ENCODE data around the gene PELI2. TPM values are rescaled to one million over a fixed set of nuclear protein-coding genes. Genes with fewer than 3 reads are reported as not detected.

Gene PELI2
- polyA plus RNA-seq, 4 donors, result 12.0 to 31.0 (median 29.3) TPM

DNA sequence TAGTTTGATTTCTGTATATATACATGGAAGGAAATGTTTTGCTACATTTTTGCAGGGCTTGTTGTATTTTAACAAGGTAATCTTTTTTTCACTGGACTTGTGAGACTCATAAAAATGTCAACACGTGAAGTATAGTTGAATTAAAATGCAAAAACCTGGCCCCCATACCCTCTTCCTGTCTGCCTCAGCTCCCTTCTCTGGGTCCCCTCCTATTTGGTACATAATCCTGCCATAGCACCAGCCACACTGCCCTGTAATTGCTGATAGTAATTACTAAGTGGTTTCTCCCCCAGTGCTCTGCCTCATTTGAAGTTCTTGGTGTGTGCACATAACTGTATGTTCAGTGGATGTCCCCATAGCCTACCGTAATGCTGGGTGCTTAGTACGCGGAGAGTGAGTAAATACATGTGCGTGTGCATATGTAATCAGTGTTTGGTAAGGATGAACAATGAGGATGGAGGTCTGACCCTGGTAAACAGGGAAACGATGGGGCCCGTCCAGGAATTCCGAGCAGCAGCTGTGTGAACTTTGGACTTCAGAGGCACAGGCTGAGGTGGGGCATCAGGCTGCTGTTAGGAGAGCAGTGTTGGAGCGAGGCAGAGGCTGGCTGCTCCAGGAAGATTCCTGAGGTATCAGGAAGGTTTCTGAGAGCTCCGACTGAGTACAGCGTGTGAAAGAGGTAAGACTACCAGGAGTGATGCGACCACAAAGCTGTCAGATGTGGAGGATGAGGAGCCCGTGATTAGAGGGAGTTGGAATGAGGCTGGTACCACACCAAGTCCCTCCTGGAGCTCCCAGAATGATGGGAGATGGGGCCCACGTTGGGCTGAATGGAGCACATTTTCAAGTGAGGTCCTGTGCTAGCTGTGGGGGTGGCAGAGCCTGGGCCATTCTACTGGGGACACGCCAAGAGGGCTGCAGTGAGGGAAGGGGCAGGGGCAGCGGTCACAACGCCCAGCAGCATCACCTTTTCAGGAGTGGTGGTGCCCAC, 106.8 kb downstream of the PELI2 start:
- no peak for DNase-seq (ENCODE audit: low read depth in 4 of 4, low spot score in 3 of 4)

DNA sequence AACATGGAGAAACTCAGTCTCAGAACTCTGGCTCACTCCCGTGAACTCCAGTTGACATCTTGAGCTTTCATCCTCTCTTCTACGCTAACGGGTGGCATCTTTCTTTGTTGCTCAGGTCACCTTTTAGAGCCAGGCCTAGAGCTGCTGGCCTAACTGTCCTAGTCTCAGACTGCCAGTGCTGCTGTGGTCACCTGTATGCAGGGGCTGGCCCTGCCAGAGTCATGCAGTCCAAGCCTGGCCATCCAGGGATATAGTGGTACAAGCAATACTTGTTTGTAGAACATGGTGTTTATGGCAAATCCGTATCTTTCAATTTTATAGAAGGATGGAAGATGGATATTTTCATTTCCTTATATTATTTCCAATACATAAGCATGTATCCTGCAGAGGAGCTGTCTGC, 117.2 kb downstream of the PELI2 start:
- no peak for DNase-seq (ENCODE audit: low read depth in 4 of 4, low spot score in 3 of 4)

DNA sequence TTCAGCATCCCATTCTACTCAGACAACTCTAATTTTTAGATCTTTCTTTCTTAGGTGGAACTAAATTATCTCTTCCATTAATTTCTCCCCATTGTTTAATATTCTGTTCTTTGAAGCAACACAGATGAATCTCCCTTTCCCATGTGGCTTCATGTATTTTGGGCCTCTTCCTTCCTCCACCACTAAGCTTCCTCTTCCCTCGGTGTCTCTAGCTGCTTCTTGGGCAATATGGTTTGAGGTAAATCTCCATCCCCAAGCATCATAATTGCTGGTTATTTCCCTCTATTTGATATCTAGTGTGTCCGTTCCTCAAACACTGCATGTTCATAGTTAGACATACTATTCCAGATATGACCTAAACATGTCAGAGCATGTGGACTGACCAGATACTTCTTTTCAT, 119.2 kb downstream of the PELI2 start:
- no peak for DNase-seq (ENCODE audit: low read depth in 4 of 4, low spot score in 3 of 4)

DNA sequence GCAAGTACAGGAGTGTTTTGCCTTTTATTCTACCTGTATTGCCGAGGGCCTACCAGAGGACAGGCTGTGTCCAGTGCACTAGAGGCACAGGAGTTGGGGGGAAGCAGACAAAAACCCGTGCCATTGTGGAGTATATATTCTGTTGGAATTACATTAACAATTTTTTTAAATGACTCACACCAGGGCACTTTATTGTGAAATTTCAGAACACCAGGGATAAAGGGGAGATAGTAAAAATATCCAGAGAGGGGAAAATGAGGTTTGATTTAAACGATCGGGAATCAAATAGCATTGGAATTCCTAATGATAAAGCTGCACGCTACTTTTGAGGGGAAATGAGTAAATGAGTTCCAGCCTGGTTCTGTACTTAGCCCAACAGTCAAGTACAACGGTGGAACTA, 123.2 kb downstream of the PELI2 start:
- no peak for DNase-seq (ENCODE audit: low read depth in 4 of 4, low spot score in 3 of 4)

DNA sequence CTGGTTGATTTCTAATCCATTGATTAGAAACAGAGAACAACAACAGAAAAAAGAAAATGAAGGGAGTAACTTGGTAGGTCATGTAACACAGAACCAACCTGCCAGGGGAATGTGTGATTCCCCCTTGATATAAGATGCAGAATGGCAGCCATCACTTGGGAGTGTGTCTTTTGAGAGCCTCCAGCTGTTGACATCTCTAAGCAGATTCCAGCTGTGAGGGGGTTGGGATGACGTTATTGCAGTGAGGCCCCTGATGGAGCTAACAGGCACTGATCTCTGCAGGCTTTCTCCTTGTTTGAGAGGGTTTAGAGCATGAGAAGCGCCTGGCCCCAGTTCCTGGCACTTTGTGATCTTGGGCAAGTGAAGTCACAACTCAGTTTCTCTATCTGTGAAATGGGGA, 124.9 kb downstream of the PELI2 start:
- no peak for DNase-seq (ENCODE audit: low read depth in 4 of 4, low spot score in 3 of 4)

DNA sequence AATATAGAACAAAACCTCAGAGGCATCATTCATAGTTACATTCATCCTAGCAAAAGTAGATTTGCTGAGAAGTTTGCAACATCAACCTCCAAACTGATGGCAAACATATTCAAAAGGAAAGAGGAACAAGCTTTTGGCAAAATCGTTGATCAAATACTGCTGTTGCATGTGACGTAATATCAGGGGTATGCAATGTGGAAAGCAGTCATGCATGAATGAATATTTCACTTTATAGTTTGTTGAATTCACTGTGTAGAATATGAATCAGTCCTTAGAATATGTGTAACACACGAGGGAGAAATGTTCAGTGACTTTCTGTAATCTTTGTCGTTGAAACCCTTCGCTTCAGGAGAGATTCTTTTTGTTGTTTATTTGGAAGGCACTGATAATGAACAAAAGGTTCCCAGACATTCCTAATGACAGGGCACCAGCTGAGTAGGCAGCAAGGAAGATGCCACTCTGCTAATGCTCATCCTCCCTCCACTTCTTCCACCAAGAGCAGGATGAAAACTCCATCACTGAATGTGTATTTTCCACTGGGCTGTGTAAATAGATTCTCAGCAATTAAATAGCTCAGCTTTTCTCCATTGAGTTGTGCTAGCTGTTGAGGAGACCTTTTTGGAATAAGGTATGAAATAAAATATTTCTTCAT, 126.1 kb downstream of the PELI2 start:
- no peak for DNase-seq (ENCODE audit: low read depth in 4 of 4, low spot score in 3 of 4)

DNA sequence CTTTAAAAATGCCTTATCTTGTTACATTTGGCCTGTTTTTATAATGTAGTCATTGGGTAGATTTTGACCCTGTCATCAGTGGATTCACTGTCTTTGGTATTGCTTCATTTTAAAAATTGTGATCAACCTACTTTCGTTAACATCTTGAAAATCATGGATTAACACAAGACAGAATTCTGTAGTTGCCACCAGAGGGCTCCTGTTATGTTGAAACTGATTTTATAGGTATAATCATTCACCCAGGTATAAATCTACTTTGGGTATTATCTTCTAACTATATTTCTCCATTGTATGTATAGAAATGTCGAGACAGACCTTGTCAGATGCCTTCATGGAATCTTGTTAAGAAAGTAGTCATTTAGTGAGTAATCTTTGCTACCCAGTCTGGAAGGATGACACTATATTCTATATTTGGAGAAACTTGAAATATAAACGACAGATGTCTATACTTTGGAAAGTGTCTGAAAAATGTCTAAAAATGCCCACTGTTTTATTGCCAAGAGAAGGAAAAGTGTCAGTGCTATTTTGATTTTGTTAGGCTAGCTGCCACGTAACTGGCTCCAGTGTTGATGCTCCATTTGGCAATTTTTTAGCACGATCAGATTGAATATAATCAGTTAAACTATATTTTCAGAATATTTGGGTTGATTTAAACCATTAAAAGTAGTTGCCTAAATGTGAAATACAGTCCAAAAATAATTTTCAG, 129.4 kb downstream of the PELI2 start:
- no peak for DNase-seq (ENCODE audit: low read depth in 4 of 4, low spot score in 3 of 4)

DNA sequence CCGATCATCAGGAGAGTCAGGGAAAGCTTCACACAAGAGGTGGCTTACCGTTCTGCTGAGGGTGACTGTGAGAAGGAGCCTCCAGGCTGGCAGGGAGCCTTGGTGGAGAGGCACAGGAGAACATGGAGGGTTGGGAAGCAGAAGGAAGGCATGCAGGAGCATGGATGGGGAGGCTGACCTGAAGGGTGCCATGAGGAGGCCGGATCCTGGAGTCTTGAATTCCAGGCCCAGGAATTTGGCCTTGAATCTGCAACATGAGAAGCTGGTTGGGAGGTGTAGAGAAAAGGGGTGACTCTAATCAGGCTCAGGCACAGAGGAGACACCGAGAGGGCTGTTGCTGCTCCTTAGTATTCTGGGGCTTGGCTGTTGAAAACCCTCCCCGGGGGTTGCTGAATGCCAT, 130.2 kb downstream of the PELI2 start:
- DNase-seq (ENCODE audit: low read depth in 4 of 4, low spot score in 3 of 4), result no peak

DNA sequence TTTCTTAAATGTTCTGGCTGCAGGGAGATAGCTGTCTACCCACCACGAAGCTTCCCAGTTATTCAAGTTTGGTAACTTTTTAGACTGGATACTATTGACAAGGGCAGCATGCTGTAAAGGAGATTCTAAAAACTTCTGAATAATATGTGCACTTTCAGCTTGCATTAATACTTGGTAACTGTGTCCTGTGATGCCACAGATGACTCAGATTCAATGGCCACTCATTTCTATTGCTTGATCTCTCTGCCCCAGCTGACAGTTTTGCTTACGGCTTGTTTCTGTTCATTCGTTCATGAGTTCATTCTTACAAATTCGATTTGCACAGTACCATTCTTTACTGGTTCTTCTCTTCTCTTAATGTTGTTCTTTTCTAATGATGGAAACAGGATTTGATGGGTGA, 142.8 kb downstream of the PELI2 start:
- no peak for DNase-seq (ENCODE audit: low read depth in 4 of 4, low spot score in 3 of 4)

DNA sequence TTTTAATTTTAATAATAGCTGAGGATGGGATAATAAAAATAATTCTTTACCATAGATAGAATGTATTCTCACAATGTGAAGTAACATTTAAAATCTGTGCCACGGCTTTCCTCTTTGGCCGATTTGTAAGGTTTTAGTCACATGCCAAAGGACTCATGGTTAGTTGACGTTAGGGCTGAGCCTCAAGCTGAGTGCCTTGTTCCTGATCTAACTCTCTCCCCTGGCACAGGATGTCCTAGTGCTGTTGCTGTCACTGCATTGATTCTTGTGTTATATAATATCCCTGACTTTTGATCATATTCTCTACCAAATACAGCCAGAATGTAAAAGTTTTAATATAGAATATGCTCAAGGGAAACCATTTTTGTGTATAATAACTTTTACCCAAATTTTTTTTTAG, 144.3 kb downstream of the PELI2 start:
- no peak for DNase-seq (ENCODE audit: low read depth in 4 of 4, low spot score in 3 of 4)

DNA sequence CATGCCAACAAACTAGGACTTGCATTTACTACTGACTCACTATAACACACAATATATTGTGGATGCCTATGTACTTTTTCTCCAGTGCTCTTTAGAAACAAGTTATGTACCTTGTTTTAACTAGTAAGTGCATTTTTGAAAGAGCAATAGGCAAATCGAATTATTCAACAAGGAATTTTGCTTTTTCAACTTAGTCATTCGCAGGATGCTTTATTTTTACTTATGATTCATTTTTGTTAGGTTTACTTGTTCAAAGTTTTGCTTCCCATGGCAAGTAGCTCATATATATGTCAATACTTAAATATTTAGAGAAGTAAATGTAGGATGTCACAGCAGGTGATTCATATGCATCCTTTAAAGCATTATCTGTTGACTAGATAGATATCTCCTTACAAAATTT, 149.8 kb downstream of the PELI2 start:
- no peak for DNase-seq (ENCODE audit: low read depth in 4 of 4, low spot score in 3 of 4)

DNA sequence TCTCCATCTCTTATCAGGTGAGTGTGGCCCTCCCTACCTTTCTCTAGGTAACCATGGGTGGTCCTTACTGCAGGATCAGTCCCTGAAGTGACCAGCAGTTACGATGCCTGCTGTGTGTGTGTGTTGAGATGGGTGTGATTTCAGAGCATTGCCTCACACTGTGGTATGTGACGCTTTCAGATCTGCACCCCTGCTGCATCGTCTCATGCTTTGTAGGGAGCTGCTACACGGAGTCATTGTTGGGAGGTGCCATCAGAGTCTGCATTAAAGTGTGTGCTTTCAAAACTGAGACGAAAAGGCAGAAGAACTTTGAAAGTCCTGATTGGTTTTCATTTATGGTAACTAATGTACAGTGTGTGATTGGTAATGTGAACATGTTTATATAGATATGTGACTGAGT, 150.5 kb downstream of the PELI2 start:
- DNase-seq (ENCODE audit: low read depth in 4 of 4, low spot score in 3 of 4), result no peak

DNA sequence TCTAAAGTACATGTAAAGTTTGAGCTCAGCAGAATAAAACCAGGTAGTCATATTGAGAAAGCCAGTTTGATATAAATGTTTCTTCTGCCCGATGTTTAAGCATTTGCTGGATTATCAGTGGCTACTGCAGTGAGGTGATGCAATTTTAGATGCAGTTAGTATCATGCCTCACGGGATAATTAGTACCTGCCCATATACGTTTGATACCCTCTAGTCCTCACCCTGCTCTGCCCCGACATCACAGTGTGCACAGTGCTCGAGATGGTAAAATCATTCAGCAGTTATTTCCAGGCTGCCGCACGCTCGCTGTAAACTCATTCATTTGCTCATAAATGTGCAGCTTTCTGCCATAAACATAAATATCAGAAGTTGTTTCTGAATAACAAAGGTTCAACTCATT, 152.7 kb downstream of the PELI2 start:
- DNase-seq (ENCODE audit: low read depth in 4 of 4, low spot score in 3 of 4), result no peak

DNA sequence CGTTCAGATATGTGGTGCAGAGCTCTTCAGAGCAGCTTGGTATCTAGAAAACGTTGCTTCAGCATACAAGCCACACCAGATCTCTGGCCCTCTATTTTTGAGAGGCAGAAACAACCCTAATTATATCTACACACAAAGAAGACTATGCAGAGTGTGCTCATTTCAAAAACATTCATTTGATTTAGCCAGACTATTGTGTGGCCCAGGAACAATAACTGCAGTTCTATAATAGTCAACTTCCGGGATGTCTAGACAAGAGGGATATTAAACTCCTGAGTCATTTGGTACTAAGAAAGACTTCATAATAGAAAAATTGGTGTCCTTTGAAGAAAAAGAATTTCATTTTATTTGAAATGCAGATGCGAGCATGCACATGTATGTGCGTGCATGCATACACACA, 153.8 kb downstream of the PELI2 start:
- no peak for DNase-seq (ENCODE audit: low read depth in 4 of 4, low spot score in 3 of 4)

DNA sequence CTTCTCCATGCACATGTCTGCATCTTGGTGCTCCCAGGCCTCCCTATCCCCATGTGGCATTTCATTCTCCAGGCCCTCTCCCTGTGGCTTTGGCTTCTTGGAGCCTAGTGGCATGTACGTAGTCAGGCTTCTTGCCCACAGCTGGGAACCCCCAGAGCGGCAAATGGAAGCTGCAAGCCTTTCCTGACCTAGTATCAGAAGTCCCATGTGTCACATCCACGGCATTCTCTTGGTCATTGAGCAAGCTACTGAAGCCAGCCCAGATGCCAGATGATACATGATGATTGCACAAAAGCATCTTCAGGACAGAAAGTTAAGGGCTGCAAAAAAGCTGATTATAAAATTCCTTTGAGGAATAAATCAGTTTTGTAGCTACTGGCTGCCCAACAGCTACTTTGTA, 154.9 kb downstream of the PELI2 start:
- DNase-seq (ENCODE audit: low read depth in 4 of 4, low spot score in 3 of 4), result no peak

DNA sequence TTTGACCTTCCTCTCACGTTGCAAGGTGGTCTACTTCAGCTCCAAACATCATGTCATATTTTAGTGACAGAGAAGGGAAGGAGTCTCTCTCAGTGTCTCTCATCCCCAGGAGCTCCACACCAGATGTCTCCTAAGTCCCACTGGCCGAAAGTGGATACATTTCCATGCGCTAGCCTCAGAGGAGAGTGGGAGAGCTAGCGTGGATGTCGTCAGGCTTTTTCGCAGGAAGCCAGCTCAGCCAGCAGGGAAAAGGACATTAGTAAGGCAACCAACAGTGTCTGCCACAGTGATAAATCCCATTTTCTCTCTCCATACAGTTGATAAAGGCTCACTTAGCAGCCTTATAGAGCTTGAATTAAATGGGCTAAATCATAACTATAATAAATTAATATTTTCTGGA, 155.7 kb downstream of the PELI2 start:
- DNase-seq (ENCODE audit: low read depth in 4 of 4, low spot score in 3 of 4), result no peak

DNA sequence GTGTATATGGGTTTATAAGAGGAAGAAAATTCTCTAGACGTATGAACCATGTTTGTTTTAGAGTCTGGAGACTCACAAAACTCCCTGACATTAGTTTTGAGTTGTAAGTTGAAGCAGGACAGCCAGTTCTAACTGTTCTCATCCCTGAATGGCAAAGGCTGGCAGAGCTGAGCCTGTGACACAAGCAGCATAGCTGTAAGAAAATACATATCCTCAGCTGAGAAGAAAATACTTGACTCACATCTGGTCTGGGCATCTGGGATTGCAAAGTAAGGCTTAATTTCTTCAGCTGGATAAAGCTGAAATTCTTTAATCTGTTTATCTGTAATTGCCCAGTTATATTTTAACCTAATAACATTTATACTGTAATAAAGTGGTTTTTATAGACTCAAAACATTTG, 156.3 kb downstream of the PELI2 start:
- no peak for DNase-seq (ENCODE audit: low read depth in 4 of 4, low spot score in 3 of 4)

DNA sequence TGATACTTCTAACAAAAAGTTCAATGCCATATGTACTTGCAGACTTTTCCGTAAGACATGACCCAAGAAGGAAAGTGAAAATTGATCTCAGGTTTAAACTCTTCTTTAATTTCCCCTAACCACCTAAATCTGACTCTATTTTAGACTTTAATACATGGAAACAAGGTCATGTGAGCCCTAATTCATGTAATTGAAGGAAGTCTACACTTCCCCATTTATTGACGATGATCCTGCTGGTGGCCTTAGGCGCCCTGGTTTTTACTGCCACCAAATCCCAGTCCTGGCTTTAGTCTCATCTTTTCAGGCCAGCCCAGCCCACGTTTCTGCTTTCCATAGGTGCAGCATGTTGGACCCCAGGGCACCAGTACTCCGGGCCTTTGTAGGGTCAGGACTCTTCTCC, 157.9 kb downstream of the PELI2 start:
- DNase-seq (ENCODE audit: low read depth in 4 of 4, low spot score in 3 of 4), result no peak

DNA sequence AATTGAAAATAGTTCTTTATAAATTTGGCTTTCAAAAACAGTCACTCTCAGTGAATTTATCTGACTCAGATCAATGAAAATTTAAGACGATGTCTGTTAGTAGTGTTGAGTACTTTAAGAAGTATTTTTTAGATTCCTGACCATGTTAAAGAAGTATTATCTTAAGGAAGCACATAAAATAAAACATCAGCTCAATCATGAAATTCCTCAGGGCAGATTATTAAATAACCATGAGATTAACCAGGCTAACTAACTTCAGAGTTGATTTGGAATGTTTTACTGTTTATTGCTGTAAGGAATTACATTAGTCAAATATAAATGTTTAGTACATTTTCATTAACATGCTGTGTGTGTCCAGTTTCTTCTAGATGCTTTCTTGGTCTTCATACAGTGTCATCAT, 160.2 kb downstream of the PELI2 start:
- DNase-seq (ENCODE audit: low read depth in 4 of 4, low spot score in 3 of 4), result no peak

DNA sequence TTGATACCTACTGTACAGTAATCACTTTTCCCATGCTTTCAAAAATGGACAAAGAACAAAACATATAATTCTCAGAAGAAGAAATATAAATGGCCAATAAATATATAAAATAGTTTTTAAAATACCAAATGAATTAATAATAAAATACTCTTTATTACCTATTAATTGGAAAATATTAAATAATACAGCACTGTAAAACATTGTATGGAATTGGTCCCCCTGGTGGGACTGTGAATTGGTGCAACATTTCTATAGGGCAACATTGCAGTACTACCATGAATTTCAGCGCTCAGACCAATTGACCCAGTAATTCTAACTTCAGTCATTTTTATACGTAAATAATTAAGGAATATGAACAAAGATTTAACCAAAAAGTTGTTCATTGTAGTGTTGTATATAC, 162.6 kb downstream of the PELI2 start:
- DNase-seq (ENCODE audit: low read depth in 4 of 4, low spot score in 3 of 4), result no peak

DNA sequence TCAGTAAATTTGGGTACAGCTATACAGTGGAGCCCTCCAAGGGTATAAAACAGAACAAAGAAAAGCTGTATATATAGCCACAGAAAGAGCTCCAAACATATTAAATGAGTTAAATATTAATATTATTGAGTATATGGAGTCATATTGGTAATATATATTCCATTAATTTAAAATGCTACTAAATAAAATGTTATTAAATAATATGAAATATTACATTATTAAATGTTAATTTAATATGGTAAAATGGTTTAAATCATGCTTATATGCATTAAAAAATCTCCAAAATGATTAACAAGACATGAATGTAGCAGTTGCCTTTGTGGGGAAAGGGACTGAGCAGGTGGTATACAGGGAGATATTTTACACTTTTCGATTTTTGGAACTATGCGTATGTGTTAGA, 164.0 kb downstream of the PELI2 start:
- no peak for DNase-seq (ENCODE audit: low read depth in 4 of 4, low spot score in 3 of 4)

DNA sequence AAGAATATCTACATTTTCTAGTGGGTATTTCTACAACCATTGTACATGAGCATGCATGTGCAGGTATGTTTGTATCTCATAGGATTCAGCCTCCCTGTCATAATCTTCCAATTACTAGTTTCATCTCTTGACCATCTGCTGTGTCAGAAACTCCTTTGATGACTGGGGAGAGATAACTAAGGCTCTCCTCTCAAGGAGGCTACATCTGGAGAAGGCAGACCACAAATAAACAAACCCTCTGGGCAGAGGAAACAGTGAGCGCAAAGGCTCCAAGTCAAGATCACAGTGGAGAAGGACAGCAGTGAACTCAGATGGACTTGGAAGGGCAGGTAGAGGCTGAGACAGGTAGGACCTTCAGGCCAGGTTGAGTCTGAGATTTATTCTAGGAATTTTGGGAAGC, 166.4 kb downstream of the PELI2 start:
- no peak for DNase-seq (ENCODE audit: low read depth in 4 of 4, low spot score in 3 of 4)

All from left renal pelvis (tissue), 4 donors.